CD4-positive, alpha-beta T cell (primary cell): ENCODE results near the gene LCE7A. TPM values are rescaled to one million over a fixed set of nuclear protein-coding genes. Genes with fewer than 3 reads are reported as not detected.

ENCODE experiments used
- ATAC-seq: fragments of 200-7000 bp; cut with Tn5 transposase; one replicate; pipeline ENCODE4 v1.10.0; 2022; ENCODE audit warnings: mild to moderate bottlenecking; ENCODE audit not compliant: poor library complexity
- CTCF ChIA-PET: fragments of 350-600 bp; sonication (Branson Sonifier 250); formaldehyde crosslinking; loops from one replicate; lab custom pipeline; 2021; ENCODE audit warnings: antibody characterized with exemption, inconsistent platforms; lab: Charles Lee
- POLR2A ChIA-PET: fragments of 350-600 bp; sonication (Branson Sonifier 250); formaldehyde crosslinking; loops from one replicate; lab custom pipeline; 2021; ENCODE audit warnings: antibody characterized with exemption, inconsistent platforms; lab: Charles Lee
- DNase-seq, 14 experiments: peaks; one replicate each; pipeline ENCODE4 v3.0.0-alpha.2; 2013 to 2020; ENCODE audit warnings: mixed read lengths in 2 of 14
- H3K27ac ChIP-seq, 2 donors: one replicate each; pipeline versions ENCODE4 v1.5.1 to v1.7.0; 2013; ENCODE audit warnings: low read length in 2 of 2, low read depth in 1 of 2, mild to moderate bottlenecking in 1 of 2
- H3K27me3 ChIP-seq, 2 experiments: 1 replicate in 1 of 2; 2 replicates in 1 of 2; pipeline versions ENCODE4 v1.6.1 to v1.7.0; 2013; ENCODE audit warnings: low read length in 2 of 2, control low read depth in 1 of 2, mild to moderate bottlenecking in 1 of 2, moderate library complexity in 1 of 2; ENCODE audit not compliant: insufficient read depth in 2 of 2, control insufficient read depth in 1 of 2
- H3K36me3 ChIP-seq: one replicate; pipeline ENCODE4 v1.6.1; 2013; ENCODE audit warnings: low read length, control low read depth; ENCODE audit not compliant: insufficient read depth
- H3K4me1 ChIP-seq: one replicate; pipeline ENCODE4 v1.6.1; 2013; ENCODE audit warnings: low read length, control low read depth; ENCODE audit not compliant: insufficient read depth
- H3K4me3 ChIP-seq: one replicate; pipeline ENCODE4 v1.5.1; 2013; ENCODE audit warnings: mild to moderate bottlenecking, low read length, moderate library complexity
- H3K9me3 ChIP-seq, 2 experiments: 1 replicate in 1 of 2; 2 replicates in 1 of 2; pipeline versions ENCODE4 v1.6.1 to v1.7.0; 2013; ENCODE audit warnings: low read length in 2 of 2, mild to moderate bottlenecking in 2 of 2, control low read depth in 1 of 2, moderate library complexity in 1 of 2; ENCODE audit not compliant: control insufficient read depth in 1 of 2, insufficient read depth in 1 of 2
- H3K27ac Mint-ChIP-seq: one replicate; pipeline ENCODE4 v1.8.0; 2020; ENCODE audit warnings: mixed read lengths
- H3K27me3 Mint-ChIP-seq: one replicate; pipeline ENCODE4 v1.8.0; 2021; ENCODE audit warnings: mixed read lengths
- H3K36me3 Mint-ChIP-seq: one replicate; pipeline ENCODE4 v1.8.0; 2021; ENCODE audit warnings: low read depth, mixed read lengths
- H3K4me1 Mint-ChIP-seq: one replicate; pipeline ENCODE4 v1.8.0; 2021; ENCODE audit warnings: low read depth, mixed read lengths
- H3K4me3 Mint-ChIP-seq: one replicate; pipeline ENCODE4 v1.8.0; 2020; ENCODE audit warnings: mild to moderate bottlenecking, mixed read lengths
- H3K9me3 Mint-ChIP-seq: one replicate; pipeline ENCODE4 v1.8.0; 2020; ENCODE audit warnings: mixed read lengths
- intact Hi-C, 2 experiments: fragments of 100-400 bp; cut with DNase I in 1 of 2; cut with micrococcal nuclease in 1 of 2; formaldehyde crosslinking; loops; one replicate each; pipeline versions ENCODE4 v1.15.1 to v1.9.0; 2023 to 2025; cut with DNase I, micrococcal nuclease
- total RNA-seq, 174 experiments: library from RNA in 2 of 174; stranded (reverse) in 2 of 174; gene quantifications; one replicate each; pipeline ENCODE4 v1.2.3 and lab custom pipeline; 2021 to 2026
- TF ChIP-seq, protein P1 (sequence below): fragments of 200-600 bp; IDR thresholded peaks from one replicate; pipeline ENCODE4 v1.8.0; 2022; ENCODE audit warnings: antibody characterized with exemption, mild to moderate bottlenecking

The LCE7A gene
- total RNA-seq, 2 experiments from 2014 or later, result not detected

DNA sequence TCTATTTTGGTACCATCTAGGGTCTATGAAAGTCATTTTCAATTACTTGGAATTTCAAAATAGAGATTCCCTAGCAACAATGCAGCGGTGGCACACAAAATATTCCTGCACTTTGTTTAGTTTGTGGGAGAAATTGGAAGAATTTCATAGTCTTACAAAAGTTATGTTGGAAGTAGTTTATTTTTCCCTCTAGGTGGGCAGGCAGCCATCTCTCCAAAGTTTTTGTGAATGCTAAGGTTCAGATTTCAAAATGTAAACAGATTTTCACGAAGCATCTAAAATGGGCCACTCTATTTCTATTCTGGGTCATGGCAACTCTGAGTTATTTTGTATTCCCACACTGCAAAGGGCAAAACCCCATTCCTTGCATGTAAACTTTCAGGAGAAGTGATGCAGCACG, 26.3 kb downstream of the LCE7A start:
- intact Hi-C loops, result no loop called here
- ChIA-PET CTCF (no interaction called here), POLR2A (no interaction called here)
- Mint-ChIP-seq H3K4me3 (no peak overlapping the region), H3K27me3 (peaks cover 9% of the 10 kb centered on the region), H3K4me1 (no peaks in the 10 kb centered on the region), H3K9me3 (no peaks in the 10 kb centered on the region), H3K27ac (no peak overlapping the region), H3K36me3 (no peaks in the 10 kb centered on the region)
- Histone ChIP-seq H3K4me3 (no peak overlapping the region), H3K36me3 (no peaks in the 10 kb centered on the region), H3K4me1 (no peaks in the 10 kb centered on the region), H3K9me3 (peaks cover 0 to 7% of the 10 kb centered on the region in 2 experiments), H3K27me3 (no peaks in the 10 kb centered on the region), H3K27ac (no peak overlapping the region)
- DNase-seq (no peak), ATAC-seq (no peak)
- TF ChIP-seq, protein P1, sequence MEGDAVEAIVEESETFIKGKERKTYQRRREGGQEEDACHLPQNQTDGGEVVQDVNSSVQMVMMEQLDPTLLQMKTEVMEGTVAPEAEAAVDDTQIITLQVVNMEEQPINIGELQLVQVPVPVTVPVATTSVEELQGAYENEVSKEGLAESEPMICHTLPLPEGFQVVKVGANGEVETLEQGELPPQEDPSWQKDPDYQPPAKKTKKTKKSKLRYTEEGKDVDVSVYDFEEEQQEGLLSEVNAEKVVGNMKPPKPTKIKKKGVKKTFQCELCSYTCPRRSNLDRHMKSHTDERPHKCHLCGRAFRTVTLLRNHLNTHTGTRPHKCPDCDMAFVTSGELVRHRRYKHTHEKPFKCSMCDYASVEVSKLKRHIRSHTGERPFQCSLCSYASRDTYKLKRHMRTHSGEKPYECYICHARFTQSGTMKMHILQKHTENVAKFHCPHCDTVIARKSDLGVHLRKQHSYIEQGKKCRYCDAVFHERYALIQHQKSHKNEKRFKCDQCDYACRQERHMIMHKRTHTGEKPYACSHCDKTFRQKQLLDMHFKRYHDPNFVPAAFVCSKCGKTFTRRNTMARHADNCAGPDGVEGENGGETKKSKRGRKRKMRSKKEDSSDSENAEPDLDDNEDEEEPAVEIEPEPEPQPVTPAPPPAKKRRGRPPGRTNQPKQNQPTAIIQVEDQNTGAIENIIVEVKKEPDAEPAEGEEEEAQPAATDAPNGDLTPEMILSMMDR, result no peak

DNA sequence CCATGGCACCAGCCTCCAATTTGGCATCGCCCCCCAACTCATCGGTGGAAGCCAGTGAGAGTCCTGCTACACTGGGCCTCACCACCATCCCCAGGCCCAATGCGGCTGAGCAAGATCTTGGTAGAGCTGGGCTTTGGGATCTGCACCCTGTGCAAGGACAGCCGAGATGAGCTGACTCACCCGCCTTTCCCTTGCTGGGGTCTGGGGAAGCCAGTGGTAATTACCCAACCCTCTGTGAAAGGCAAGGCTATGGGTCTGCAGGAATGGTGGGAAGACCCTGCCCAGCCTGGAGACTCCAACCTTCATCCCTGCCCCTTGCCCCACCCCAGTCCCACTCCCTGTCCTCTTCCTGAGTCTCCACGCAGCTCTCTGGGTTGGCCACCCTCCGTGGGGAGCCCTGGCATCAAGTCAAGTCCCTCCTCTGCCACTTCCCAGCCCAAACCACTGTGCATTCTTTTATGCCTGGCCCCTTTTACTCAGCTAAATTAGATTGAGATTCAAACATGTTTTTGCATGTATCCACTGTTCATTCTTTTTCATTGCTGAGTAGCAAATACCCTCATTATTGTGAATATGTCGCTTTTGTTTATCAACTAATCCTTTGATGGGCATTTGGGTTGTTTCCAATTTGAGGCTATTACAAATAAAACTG, 27.1 kb downstream of the LCE7A start:
- Histone ChIP-seq H3K36me3 (no peaks in the 10 kb centered on the region), H3K27me3 (peaks cover 0 to 5% of the 10 kb centered on the region in 2 experiments), H3K27ac (no peak overlapping the region), H3K4me1 (no peaks in the 10 kb centered on the region), H3K4me3 (no peak overlapping the region), H3K9me3 (peaks cover 0 to 7% of the 10 kb centered on the region in 2 experiments)
- TF ChIP-seq, protein P1, result no peak
- Mint-ChIP-seq H3K4me3 (no peak overlapping the region), H3K27ac (no peak overlapping the region), H3K27me3 (peaks cover 13% of the 10 kb centered on the region), H3K4me1 (no peaks in the 10 kb centered on the region), H3K36me3 (no peaks in the 10 kb centered on the region), H3K9me3 (no peaks in the 10 kb centered on the region)
- ChIA-PET POLR2A (no interaction called here), CTCF (no interaction called here)
- DNase-seq (no peak), ATAC-seq (no peak)
- intact Hi-C loops, result no loop called here

DNA sequence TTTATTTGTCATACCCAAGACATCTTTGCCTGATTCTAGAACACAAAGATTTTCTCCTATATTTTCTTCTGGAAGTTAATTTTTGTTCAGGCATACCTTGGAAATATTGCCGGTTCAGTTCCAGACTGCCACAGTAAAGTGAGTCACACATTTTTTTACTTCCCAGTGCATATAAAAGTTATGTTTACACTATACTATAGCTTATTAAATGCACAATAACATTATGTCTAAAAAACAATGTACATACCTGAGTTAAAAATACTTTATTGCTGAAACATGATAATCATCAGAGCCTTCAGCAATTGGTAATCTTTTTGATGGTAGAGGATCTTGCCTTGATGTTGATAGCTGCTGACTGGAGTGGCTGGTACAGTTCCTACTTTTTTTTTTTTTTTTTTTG, 28.3 kb downstream of the LCE7A start:
- ChIA-PET CTCF (no interaction called here), POLR2A (no interaction called here)
- H3K27me3 ChIP-seq, result peaks cover 0 to 5% of the 10 kb centered on the region in 2 experiments
- TF ChIP-seq, protein P1, result no peak
- no peak overlapping the region for H3K4me3 ChIP-seq
- Mint-ChIP-seq H3K4me3 (no peak overlapping the region), H3K9me3 (no peaks in the 10 kb centered on the region), H3K27ac (no peak overlapping the region), H3K4me1 (no peaks in the 10 kb centered on the region), H3K36me3 (no peaks in the 10 kb centered on the region), H3K27me3 (peaks cover 24% of the 10 kb centered on the region)
- DNase-seq, result no peak
- no peaks in the 10 kb centered on the region for H3K4me1 ChIP-seq
- H3K27ac ChIP-seq, result no peak overlapping the region
- intact Hi-C loops, result no loop called here
- no peaks in the 10 kb centered on the region for H3K36me3 ChIP-seq
- peaks cover 0 to 7% of the 10 kb centered on the region in 2 experiments for H3K9me3 ChIP-seq
- no peak for ATAC-seq
